Sigmoid colon (tissue), 7 donors: Measurements from ENCODE around the gene TMEM239. TPM values are rescaled to one million over a fixed set of nuclear protein-coding genes. Genes with fewer than 3 reads are reported as not detected.

Source experiments
- DNase-seq: peaks from one replicate; pipeline ENCODE4 v3.0.0-alpha.2; 2019
- H3K27ac ChIP-seq, 4 donors: fragments of 200-600 bp; sonication (generic); one replicate each; pipeline ENCODE4 v1.5.1; 2016 to 2019; ENCODE audit warnings: mild to moderate bottlenecking in 1 of 4
- H3K27me3 ChIP-seq, 3 donors: fragments of 200-600 bp; sonication (generic); one replicate each; pipeline ENCODE4 v1.5.1; 2019; ENCODE audit warnings: mild to moderate bottlenecking in 1 of 3
- H3K36me3 ChIP-seq, 4 donors: fragments of 200-600 bp; sonication (generic); one replicate each; pipeline ENCODE4 v1.5.1; 2016 to 2019
- H3K4me1 ChIP-seq, 4 donors: fragments of 200-600 bp; sonication (generic); one replicate each; pipeline ENCODE4 v1.5.1; 2017 to 2019
- H3K4me3 ChIP-seq, 4 donors: fragments of 200-600 bp; sonication (generic); one replicate each; pipeline ENCODE4 v1.5.1; 2017 to 2019; ENCODE audit warnings: mild to moderate bottlenecking in 2 of 4, moderate library complexity in 1 of 4
- H3K9me3 ChIP-seq, 4 donors: fragments of 200-600 bp in 3 of 4; sonication (generic) in 3 of 4; one replicate each; pipeline versions ENCODE4 v1.5.1 to v1.6.1; 2013 to 2019
- EP300 ChIP-seq, 4 donors: sonication (generic); formaldehyde crosslinking; IDR thresholded peaks; one replicate each; pipeline ENCODE4 v1.6.1; 2017; ENCODE audit warnings: antibody characterized with exemption in 4 of 4
- POLR2A ChIP-seq, 2 donors: fragments of 450-650 bp; IDR thresholded peaks; one replicate each; pipeline ENCODE4 v1.6.1; 2016; ENCODE audit warnings: antibody characterized with exemption in 2 of 2, mild to moderate bottlenecking in 2 of 2, moderate library complexity in 2 of 2
- POLR2AphosphoS5 ChIP-seq, 4 donors: sonication (generic); formaldehyde crosslinking; IDR thresholded peaks; one replicate each; pipeline ENCODE4 v1.6.1; 2017; ENCODE audit warnings: antibody characterized with exemption in 4 of 4
- WGBS, 2 donors: extraction: QIAGEN DNeasy Blood & Tissue Kit; methylation state at CpG; one replicate each; pipeline ENCODE4 v1.1.7; 2013; 5-methylcytosine and 5-hydroxymethylcytosine counted together
- intact Hi-C: fragments of 100-400 bp; cut with DNase I; formaldehyde crosslinking; loops from one replicate; pipeline ENCODE4 v1.15.1; 2023
- polyA plus RNA-seq, 3 donors: library from polyadenylated mRNA; stranded (reverse); fragments of 200-250 nt; gene quantifications; one replicate each; pipeline ENCODE4 v1.2.3, GENCODE V29; 2013
- total RNA-seq, 4 donors: library from RNA; depleted of rRNA; stranded (reverse); fragments of >200 nt; gene quantifications; one replicate each; pipeline ENCODE4 v1.1.0, GENCODE V29; 2016
- TF ChIP-seq, protein P1 (sequence below), 4 experiments: fragments of 450-650 bp in 3 of 4; fragments of 200-600 bp in 1 of 4; IDR thresholded peaks; one replicate each; pipeline ENCODE4 v1.5.1; 2016 to 2019; ENCODE audit warnings: antibody characterized with exemption in 4 of 4, mild to moderate bottlenecking in 3 of 4, moderate library complexity in 2 of 4
- donor health status: healthy with polysubstance abuse.
- donor health status: Bipolar disorder and iron deficiency.
- donor health status: healthy.

Gene TMEM239
- total and polyA plus RNA-seq, 7 donors = 0.28 TPM; not detected in 6

DNA sequence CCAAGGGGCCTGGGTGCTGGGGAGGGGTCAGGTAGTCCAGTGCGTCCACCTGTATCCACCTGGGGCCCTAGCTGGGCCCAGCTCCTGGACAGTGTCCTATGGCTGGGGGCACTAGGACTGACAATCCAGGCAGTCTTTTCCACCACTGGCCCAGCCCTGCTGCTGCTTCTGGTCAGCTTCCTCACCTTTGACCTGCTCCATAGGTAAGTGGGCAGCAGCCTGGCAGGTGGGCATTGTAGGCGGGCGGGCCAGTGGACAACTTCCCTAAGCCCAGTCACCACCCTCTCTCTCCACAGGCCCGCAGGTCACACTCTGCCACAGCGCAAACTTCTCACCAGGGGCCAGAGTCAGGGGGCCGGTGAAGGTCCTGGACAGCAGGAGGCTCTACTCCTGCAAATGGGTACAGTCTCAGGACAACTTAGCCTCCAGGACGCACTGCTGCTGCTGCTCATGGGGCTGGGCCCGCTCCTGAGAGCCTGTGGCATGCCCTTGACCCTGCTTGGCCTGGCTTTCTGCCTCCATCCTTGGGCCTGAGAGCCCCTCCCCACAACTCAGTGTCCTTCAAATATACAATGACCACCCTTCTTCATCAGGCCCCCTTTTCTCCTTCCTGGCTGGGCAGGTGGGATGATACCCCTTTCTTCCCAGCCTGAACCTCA, 793 bp upstream of the TMEM239 start:
- peaks cover 0 to 47% (median 20%) of the 10 kb centered on the region in 3 donors for H3K27me3 ChIP-seq
- 88 to 89% methylated on average over 8 of the region's 8 CpGs for WGBS, 2 donors
- H3K4me1 ChIP-seq = peaks cover 0 to 6% (median 0%) of the 10 kb centered on the region in 4 donors
- H3K36me3 ChIP-seq = no peaks in the 10 kb centered on the region
- peaks cover 0 to 9% (median 0%) of the 10 kb centered on the region in 4 donors for H3K9me3 ChIP-seq
- intact Hi-C loops = no loop called here
- no peak for DNase-seq
- H3K27ac ChIP-seq = no peak overlapping the region
- TF ChIP-seq EP300 (IDR thresholded peaks at IDR 0.05) = no peak
- TF ChIP-seq POLR2A (IDR thresholded peaks at IDR 0.05) = no peak
- TF ChIP-seq, protein P1, sequence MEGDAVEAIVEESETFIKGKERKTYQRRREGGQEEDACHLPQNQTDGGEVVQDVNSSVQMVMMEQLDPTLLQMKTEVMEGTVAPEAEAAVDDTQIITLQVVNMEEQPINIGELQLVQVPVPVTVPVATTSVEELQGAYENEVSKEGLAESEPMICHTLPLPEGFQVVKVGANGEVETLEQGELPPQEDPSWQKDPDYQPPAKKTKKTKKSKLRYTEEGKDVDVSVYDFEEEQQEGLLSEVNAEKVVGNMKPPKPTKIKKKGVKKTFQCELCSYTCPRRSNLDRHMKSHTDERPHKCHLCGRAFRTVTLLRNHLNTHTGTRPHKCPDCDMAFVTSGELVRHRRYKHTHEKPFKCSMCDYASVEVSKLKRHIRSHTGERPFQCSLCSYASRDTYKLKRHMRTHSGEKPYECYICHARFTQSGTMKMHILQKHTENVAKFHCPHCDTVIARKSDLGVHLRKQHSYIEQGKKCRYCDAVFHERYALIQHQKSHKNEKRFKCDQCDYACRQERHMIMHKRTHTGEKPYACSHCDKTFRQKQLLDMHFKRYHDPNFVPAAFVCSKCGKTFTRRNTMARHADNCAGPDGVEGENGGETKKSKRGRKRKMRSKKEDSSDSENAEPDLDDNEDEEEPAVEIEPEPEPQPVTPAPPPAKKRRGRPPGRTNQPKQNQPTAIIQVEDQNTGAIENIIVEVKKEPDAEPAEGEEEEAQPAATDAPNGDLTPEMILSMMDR (IDR thresholded peaks at IDR 0.05) = no peak
- no peak for TF ChIP-seq POLR2AphosphoS5 (IDR thresholded peaks at IDR 0.05)
- H3K4me3 ChIP-seq = no peak overlapping the region

- Histone ChIP-seq H3K27me3 (peaks cover 11 to 49% (median 33%) of the 10 kb centered on the region in 3 donors), H3K4me3 (no peak overlapping the region), H3K4me1 (peaks cover 0 to 10% (median 1%) of the 10 kb centered on the region in 4 donors), H3K9me3 (peaks cover 0 to 8% (median 0%) of the 10 kb centered on the region in 4 donors), H3K27ac (no peak overlapping the region), H3K36me3 (no peaks in the 10 kb centered on the region)
- DNase-seq = no peak
- WGBS, 2 donors = 82 to 86% methylated on average over 20 of the region's 20 CpGs
- intact Hi-C loops = no loop called here
- TF ChIP-seq, protein P1 (IDR thresholded peaks at IDR 0.05) = no peak
- TF ChIP-seq EP300 (IDR thresholded peaks at IDR 0.05) (no peak), POLR2AphosphoS5 (IDR thresholded peaks at IDR 0.05) (no peak), POLR2A (IDR thresholded peaks at IDR 0.05) (no peak)
Observed at GRCh38 chr20:2816583-2817340, 598 bp downstream of the TMEM239 start.

- Histone ChIP-seq H3K4me3 (no peak overlapping the region), H3K9me3 (peaks cover 0 to 2% (median 0%) of the 10 kb centered on the region in 4 donors), H3K4me1 (peaks cover 0 to 10% (median 1%) of the 10 kb centered on the region in 4 donors), H3K36me3 (no peaks in the 10 kb centered on the region), H3K27me3 (peaks cover 11 to 49% (median 33%) of the 10 kb centered on the region in 3 donors), H3K27ac (no peak overlapping the region)
- DNase-seq = no peak
- WGBS, 2 donors = 92 to 93% methylated on average over 2 of the region's 2 CpGs
- TF ChIP-seq, protein P1 (IDR thresholded peaks at IDR 0.05) = no peak
- TF ChIP-seq EP300 (IDR thresholded peaks at IDR 0.05) (no peak), POLR2AphosphoS5 (IDR thresholded peaks at IDR 0.05) (no peak), POLR2A (IDR thresholded peaks at IDR 0.05) (no peak)
- intact Hi-C loops = no loop called here
Observed at GRCh38 chr20:2817341-2817726, 1.2 kb downstream of the TMEM239 start.

DNA sequence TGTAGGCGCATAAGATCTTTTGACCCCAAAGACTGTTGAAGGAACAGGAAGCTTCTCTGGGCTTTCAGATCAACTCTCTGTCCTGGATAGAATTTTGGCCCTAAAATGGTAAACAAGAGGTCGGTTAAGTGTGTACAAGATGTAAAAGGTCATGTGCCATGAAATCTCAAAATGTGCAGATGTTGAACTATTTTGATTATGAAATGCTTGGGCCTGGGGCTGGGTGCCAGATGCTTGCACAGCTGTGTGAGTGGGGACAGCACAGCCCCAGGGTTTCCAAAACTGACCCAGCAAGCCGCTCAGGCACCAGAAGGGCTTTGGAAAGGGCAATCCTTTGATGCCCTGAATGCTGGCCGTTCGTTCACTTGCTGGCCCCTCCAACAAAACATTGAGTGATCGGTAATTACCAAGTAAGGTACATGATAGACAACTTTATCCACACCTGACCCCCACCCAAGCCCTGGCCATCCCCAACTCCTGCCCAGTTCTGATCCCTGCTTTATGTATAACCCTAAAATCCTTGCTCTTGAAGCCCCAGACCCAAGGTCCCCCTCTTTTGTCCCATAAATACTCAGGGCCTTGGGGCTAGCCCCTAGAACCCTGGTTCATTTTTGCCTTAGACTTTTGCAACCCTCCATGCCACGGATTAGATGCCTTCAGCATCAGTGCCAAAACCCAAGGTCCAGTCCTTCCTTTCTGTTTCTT, 1.9 kb downstream of the TMEM239 start:
- H3K9me3 ChIP-seq = no peaks in the 10 kb centered on the region
- peaks cover 11 to 46% (median 33%) of the 10 kb centered on the region in 3 donors for H3K27me3 ChIP-seq
- peaks cover 0 to 10% (median 1%) of the 10 kb centered on the region in 4 donors for H3K4me1 ChIP-seq
- intact Hi-C loops = no loop called here
- 84% methylated on average over 7 of the region's 7 CpGs for WGBS, 2 donors
- no peaks in the 10 kb centered on the region for H3K36me3 ChIP-seq
- H3K27ac ChIP-seq = no peak overlapping the region
- TF ChIP-seq EP300 (IDR thresholded peaks at IDR 0.05) = no peak
- TF ChIP-seq POLR2A (IDR thresholded peaks at IDR 0.05) = no peak
- TF ChIP-seq, protein P1 (IDR thresholded peaks at IDR 0.05) = no peak
- no peak for TF ChIP-seq POLR2AphosphoS5 (IDR thresholded peaks at IDR 0.05)
- no peak overlapping the region for H3K4me3 ChIP-seq
- no peak for DNase-seq
